ENCODE data around the gene DMTF1.
"Not testable (repeated sequence)": the region's sequence is repeated elsewhere in the genome, so short reads cannot be mapped to it uniquely, and the experiment has no call there.

DMTF1 gene

DNA sequence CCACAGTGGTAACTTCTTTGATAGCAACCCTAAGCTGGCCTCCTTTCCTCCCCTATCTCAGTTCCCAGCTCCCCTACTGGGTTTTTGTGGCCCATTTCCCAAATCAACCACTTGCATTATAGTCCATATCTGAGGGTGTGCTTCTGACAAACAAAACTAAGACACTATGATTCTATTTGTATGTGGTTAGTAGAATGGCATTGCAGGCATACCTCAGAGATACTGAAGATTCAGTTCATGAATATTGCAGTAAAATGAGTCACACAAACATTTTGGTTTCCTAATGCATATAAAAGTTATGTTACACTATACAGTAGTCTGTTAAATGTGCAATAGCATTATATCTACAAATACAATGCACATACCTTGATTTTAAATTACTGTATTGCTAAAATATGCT is 82.7 kb downstream of the DMTF1 start:
- no peak for DNase-seq

DNA sequence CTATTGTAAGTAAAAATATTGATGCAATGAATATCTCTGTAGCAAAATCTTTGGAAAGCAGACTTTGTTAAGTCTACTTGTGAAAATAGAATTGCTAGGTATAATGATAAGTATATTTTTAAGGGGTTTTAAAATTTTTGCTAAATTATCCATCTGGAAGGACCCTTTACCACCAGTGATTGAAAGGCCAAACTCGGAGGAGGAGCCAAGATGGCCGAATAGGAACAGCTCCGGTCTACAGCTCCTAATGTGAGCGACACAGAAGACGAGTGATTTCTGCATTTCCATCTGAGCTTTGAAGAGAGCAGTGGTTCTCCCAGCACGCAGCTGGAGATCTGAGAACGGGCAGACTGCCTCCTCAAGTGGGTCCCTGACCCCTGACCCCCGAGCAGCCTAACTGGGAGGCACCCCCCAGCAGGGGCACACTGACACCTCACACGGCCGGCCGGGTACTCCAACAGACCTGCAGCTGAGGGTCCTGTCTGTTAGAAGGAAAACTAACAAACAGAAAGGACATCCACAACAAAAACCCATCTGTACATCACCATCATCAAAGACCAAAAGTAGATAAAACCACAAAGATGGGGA is 86.3 kb downstream of the DMTF1 start:
- not testable (repeated sequence) for DNase-seq

DNA sequence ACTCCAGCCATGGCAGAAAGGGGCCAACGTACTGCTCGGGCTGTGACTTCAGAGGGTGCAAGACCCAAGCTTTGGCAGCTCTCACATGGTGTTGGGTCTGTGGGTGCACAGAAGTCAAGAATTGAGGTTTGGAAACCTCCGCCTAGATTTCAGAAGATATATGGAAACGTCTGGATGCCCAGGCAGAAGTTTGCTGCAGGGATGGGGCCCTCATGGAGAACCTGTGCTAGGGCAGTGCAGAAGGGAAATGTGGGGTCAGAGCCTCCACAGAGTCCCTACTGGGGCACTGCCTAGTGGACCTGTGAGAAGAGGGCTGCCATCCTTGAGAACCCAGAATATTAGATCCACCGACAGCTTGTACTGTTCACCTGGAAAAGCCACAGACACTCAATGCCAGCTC is 93.4 kb downstream of the DMTF1 start:
- DNase-seq = not testable (repeated sequence)

Measured in activated CD4-positive, alpha-beta T cell treated with anti-CD3 and anti-CD28 coated beads, Interleukin-2, amount 50 U/mL, for 48 hours (primary cell).